NCI-H2227 (cell line): Measurements from ENCODE around the gene SP1.
A peak's percentile ranks its signal among the peaks of the same experiment; 100 is the strongest.
"Not testable (repeated sequence)": the region's sequence is repeated elsewhere in the genome, so short reads cannot be mapped to it uniquely, and the experiment has no call there.

Experiments used
- DNase-seq: peaks from one replicate; lab custom pipeline; 2025; ENCODE audit not compliant: unreplicated experiment; lab: John Stamatoyannopoulos, UW

The SP1 gene

DNA sequence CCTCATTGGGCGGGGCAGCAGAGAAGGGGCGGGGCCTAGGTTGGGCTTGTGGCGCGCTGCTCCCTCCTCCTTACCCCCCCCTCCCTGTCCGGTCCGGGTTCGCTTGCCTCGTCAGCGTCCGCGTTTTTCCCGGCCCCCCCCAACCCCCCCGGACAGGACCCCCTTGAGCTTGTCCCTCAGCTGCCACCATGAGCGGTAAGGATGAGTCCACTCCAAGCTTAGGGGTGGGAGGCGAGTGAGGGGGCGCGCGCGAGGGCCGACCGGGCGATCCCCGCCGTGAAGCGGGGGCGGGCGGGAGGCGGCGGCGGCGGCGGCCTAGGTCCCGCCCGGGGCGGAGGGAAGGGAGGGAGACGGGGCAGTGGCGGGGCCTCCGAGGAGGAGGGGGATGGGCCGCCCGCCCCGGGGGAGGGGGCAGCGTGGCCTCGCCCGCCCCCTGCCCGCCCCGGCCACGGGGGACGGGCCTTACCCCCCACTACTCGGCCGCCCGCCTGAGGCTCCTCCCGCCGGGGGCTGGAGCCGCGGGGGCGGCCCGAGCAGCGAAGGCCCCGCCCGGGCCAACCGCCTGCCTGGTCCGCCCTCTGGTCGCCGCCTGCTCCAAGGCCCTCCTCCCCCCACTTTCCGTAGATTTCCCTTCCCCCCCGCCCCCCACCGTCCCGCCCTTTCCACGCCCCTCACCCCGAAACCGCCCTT is at the start of gene SP1:
SP1 (plus strand) TSS at position 73 of the 690 bp plus-strand sequence; CDS start at position 189, 116 bp downstream.
- DNase-seq = peak; percentile 91

DNA sequence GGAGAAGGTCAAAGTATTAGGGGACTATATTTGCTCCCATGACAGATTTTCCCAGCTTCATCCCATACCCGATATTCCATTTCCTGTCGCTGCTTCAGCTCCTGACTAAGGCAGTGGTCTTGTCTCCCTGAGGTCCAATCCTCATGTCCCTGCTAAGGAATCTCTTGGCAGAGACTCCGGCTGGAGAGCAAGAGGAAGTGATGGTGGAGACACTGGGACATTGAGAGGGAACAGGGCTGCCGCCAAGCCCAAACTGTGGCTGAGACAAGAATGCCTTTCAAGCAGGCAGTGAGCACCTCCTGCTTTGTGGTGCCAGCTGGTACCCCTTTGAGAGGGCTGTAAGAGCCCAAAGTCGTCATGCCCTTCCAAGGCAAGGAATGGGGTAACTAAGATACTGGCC is 49.3 kb upstream of the SP1 start:
- DNase-seq = no peak

GRCh38 chr12:53332339-53332738 is 47.6 kb upstream of the SP1 start:
- DNase-seq = not testable (repeated sequence)

DNA sequence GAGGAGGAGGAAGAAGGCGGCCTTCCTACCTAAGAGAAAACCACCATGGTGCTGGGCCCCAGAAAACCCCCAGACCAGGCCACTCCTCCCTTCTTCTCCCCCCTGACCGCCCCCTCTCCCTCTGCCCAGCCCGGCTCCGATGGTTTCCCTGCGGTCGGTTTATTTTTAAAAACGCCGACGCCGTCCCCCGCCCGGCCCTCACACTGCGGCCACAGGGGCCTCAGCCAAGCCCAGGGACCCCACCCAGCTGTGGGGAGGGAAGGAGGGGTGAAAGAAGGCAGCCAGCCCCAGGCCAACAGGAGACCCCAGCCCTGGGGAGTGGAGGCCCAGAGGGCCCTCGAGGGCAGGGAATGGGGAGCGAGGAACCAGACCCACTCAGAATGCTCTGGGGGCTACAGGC is 47.2 kb upstream of the SP1 start:
- DNase-seq = no peak

GRCh38 chr12:53333289-53333688 is 46.7 kb upstream of the SP1 start:
- no peak for DNase-seq

- no peak for DNase-seq
These were observed 46.1 kb upstream of the SP1 start for GRCh38 chr12:53333845-53334244.

DNA sequence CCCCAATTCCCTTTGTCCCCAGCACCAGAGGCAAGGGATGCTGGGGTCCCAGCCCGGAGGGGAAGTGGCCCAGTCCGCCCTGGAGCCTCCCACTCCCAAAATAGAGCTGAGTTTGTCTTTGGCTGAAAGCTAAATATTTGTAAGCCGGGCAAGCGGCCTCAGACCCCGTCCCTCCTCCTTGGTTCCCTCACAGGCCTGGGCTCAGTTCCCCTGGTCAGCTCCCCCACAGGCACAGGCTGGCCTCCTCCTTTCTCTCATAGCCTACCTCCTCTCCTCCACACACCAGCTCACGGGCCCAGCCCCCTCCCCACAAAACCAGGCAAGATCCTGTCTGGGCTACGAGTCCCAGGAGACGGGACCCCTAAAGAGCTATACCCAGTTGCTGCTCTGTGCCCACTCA is 45.2 kb upstream of the SP1 start:
- DNase-seq = no peak

DNA sequence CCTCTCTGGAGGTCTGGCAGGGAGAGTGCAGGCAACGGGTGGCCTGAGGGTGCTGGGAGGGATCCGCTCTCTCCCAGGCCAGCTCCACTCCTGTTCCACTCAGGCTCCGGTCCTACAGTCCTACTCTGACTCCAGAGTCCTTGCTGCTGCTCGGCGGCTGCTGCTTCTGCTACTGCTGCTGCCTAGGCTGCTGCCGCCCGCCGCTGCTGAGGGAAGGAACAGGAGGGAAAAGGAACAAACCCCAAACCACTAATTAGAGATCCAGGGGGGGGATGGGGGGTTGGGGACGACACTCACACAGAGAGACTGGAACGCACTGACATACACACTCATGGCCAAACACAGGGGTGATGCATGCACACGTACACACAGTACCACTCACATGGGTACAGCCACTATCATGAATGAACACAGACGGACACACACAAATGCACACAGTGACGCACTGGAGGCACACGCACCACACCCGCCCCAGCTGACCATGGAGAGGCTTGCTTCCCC is 43.7 kb upstream of the SP1 start, which contains the start of gene SP7:
SP7 (minus strand) TSS at position 174 of the 501 bp plus-strand sequence. CDS start 708 bp downstream, outside the sequence.
- peak; percentile 59 for DNase-seq

GRCh38 chr12:53338017-53338416 is 42.0 kb upstream of the SP1 start:
- no peak for DNase-seq

DNA sequence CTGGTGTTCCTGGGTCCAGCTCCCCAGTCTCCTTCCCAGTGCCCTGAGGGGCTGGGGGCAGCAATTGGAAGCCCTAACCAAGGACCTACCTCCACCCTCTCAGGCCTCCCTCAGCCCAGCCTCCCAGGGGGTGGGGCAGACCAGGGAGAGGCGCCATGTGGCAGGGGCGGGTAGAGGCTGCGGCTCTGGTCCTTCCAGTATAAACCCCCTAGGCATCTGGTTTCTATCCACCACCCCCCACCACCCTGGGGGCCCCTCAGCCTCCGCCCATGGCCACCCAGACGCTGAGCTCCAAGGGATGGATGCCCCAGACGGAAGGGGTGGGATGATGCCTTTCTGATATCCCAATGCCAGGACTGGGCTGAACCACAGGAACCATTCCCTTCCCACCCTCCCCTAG is 41.1 kb upstream of the SP1 start:
- DNase-seq = no peak

GRCh38 chr12:53340398-53340797 is 39.6 kb upstream of the SP1 start:
- no peak for DNase-seq

DNA sequence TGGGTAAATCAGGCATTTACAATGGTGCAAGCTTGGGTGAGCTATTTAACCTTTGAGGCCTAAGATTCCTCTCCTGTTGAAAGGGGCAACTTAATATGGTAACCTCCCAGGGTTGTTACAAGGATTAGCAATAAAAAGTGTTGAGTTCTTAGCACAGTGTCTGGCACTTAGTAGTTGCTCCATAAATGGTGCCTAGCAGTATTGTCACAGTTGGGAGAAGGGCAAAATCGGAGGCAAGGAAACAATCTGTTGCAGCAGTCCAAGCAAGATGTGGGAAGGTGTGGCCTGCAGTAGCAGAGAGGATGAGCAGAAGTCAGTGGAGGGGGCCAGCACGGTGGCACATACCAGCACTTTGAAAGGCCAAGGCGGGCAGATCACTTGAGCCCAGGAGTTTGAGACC is 36.5 kb upstream of the SP1 start:
- no peak for DNase-seq

GRCh38 chr12:53343969-53344368 is 36.0 kb upstream of the SP1 start:
- DNase-seq = no peak

DNA sequence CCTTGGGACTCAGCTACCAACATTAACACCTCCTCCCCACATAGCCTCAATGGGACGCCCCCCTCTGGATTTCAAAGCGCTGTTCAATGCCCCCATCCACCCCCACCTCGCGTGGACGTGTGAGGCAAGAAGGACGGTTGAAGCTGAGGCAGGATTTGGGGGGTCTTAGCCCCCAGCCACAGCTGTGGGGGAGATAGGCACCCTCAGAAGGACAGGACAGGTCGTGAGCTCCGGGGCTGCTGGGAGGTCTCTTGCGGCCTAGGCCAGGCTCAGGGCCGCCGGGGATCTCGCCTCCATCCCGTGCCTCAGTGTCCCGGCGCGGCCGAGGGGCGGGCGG is 35.5 kb upstream of the SP1 start:
- no peak for DNase-seq

DNA sequence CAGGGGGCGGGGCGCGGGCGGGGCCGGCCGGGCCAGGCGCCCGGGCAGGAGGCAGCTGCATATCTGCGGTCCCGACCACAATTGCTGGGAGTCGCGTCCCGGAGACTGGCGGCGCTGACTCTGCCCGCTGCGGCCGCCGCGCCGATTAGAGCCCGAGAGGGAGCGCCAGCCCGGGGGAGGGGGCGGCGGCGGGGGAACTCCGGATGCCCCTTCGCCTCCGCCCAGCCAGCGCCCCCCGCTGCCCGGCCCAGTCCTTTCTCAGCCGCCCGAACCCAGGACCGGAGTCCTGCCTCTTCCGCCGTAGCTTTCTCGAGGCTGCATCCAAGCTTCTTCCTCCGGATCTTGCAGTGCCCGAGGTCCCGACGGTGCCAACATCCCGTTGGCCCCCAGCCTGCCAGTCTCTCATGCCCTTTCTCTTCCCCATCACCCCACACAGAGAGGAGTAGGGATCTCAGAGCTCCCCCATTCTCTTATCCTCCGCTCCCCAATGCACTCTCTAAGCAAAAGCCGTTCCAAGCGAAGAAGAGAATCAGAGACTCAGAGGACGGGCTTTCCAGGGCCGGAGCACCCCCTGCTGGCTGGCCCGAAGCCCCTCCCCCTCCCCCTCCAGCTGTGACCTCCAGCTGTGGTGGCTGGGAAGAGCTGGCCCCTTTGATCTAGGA is 35.0 kb upstream of the SP1 start:
- peak; percentile 53 for DNase-seq

GRCh38 chr12:53345486-53346188 is 34.3 kb upstream of the SP1 start:
- no peak for DNase-seq

DNA sequence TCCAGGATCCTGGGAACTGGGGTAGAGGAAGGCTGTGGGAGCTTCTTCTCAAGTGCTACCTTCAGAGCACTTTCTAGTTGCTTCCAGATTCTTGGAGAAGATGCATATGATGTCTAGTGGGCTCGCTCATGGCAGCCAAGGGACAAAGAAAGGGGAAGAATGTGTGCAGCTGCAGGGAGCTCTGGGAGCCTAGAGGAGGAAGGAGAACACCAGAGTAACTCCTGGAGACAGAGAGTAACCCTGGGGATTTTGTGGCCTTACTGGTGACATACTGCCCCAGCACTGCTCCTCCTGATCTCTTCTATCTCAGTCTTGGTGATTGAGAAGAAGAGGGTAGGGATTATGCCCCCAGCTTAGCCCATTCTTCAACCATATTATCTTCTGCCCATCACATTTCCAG is 33.5 kb upstream of the SP1 start:
- DNase-seq = no peak

- no peak for DNase-seq
These were observed 32.1 kb upstream of the SP1 start for GRCh38 chr12:53347905-53348304.

- peak; percentile 78 for DNase-seq
These were observed 27.4 kb upstream of the SP1 start for GRCh38 chr12:53352331-53353256.

DNA sequence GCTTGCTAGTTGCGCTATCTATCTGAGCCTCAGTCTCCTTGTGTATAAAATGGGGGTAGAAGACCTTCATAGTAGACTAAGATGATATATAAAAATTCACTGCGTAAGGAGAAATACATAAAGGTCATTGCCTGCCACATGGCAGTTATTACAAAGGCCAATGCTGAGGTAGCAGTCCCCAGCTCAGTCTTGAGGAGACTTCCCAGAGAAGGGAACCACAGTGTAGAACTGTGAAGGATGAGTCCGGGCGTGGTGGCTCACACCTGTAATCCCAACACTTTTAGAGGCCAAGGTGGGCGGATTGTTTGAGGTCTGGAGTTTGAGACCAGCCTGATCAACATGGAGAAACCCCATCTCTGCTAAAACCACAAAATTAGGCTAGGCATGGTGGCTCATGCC is 26.7 kb upstream of the SP1 start:
- DNase-seq = no peak

- no peak for DNase-seq
These were observed 24.9 kb upstream of the SP1 start for GRCh38 chr12:53355121-53355520.
